Hepatocyte (in vitro differentiated cells): ENCODE data around the gene FBN1. TPM values are rescaled to one million over a fixed set of nuclear protein-coding genes. Genes with fewer than 3 reads are reported as not detected.

Experiments
- DNase-seq: peaks from one replicate; pipeline ENCODE4 v3.0.0-alpha.2; 2016; ENCODE audit warnings: low spot score
- H2AFZ ChIP-seq: fragments of 200-600 bp; sonication (generic); 2 replicates; pipeline ENCODE4 v1.6.0; 2016; ENCODE audit warnings: antibody characterized with exemption, mild to moderate bottlenecking
- H3K27ac ChIP-seq: fragments of 200-600 bp; sonication (generic); 2 replicates; pipeline ENCODE4 v1.5.1; 2016; ENCODE audit warnings: mild to moderate bottlenecking
- H3K27me3 ChIP-seq: fragments of 200-600 bp; sonication (generic); 2 replicates; pipeline ENCODE4 v1.6.1; 2016
- H3K36me3 ChIP-seq: fragments of 200-600 bp; sonication (generic); replicated peaks from 2 replicates; pipeline ENCODE4 v1.5.1; 2016; ENCODE audit warnings: low read depth; ENCODE audit not compliant: insufficient read depth
- H3K4me1 ChIP-seq: fragments of 200-600 bp; sonication (generic); 2 replicates; pipeline ENCODE4 v1.5.1; 2016; ENCODE audit warnings: mild to moderate bottlenecking, moderate library complexity; ENCODE audit not compliant: insufficient read depth
- H3K4me2 ChIP-seq: fragments of 200-600 bp; sonication (generic); 2 replicates; pipeline ENCODE4 v1.6.0; 2016
- H3K4me3 ChIP-seq: fragments of 200-600 bp; sonication (generic); 2 replicates; pipeline ENCODE4 v1.5.1; 2016; ENCODE audit warnings: mild to moderate bottlenecking
- H3K79me2 ChIP-seq: fragments of 200-600 bp; sonication (generic); 2 replicates; pipeline ENCODE4 v1.6.0; 2017; ENCODE audit warnings: mild to moderate bottlenecking
- H3K9me2 ChIP-seq: fragments of 200-600 bp; sonication (generic); replicated peaks from 2 replicates; pipeline ENCODE4 v1.6.0; 2017; ENCODE audit warnings: mild to moderate bottlenecking; ENCODE audit not compliant: insufficient read depth
- H3K9me3 ChIP-seq: fragments of 200-600 bp; sonication (generic); 2 replicates; pipeline ENCODE4 v1.5.1; 2016; ENCODE audit warnings: low read depth, mild to moderate bottlenecking
- H4K20me1 ChIP-seq: fragments of 200-600 bp; sonication (generic); 2 replicates; pipeline ENCODE4 v1.6.0; 2016; ENCODE audit warnings: mild to moderate bottlenecking; ENCODE audit not compliant: insufficient read depth, poor library complexity, severe bottlenecking
- EZH2 ChIP-seq: fragments of 200-600 bp; sonication (generic); IDR thresholded peaks from 2 replicates; pipeline ENCODE4 v1.6.1; 2016; ENCODE audit warnings: antibody characterized with exemption, mild to moderate bottlenecking, borderline replicate concordance
- EZH2phosphoT487 ChIP-seq: fragments of 200-600 bp; sonication (generic); IDR thresholded peaks from one replicate; pipeline ENCODE4 v1.6.1; 2018; ENCODE audit warnings: antibody characterized with exemption, mild to moderate bottlenecking, low read depth, moderate library complexity; ENCODE audit not compliant: unreplicated experiment, severe bottlenecking
- WGBS: methylation state at CpG from one replicate; pipeline ENCODE4 v1.1.6; 2016; ENCODE audit warnings: low lambda C conversion rate; ENCODE audit errors: missing lambda C conversion rate; 5-methylcytosine and 5-hydroxymethylcytosine counted together
- polyA plus RNA-seq: library from polyadenylated mRNA; unstranded; fragments of >200 nt; fragmentation: Nextera tagmentation; extraction: Ambion mirVana; gene quantifications from 2 replicates; pipeline ENCODE4 v1.2.1, GENCODE V29; 2016
- total RNA-seq: library from RNA; depleted of rRNA; stranded (reverse); fragments of >200 nt; gene quantifications from 2 replicates; pipeline ENCODE4 v1.2.3, GENCODE V29; 2014
- TF ChIP-seq, protein P1 (sequence below): fragments of 200-600 bp; sonication (generic); IDR thresholded peaks from 2 replicates; pipeline ENCODE4 v1.5.1; 2016; ENCODE audit warnings: antibody characterized with exemption, mild to moderate bottlenecking; ENCODE audit not compliant: poor library complexity

The FBN1 gene
- total and polyA plus RNA-seq, 2 experiments from 2014 or later = 76.6 to 199 TPM

DNA sequence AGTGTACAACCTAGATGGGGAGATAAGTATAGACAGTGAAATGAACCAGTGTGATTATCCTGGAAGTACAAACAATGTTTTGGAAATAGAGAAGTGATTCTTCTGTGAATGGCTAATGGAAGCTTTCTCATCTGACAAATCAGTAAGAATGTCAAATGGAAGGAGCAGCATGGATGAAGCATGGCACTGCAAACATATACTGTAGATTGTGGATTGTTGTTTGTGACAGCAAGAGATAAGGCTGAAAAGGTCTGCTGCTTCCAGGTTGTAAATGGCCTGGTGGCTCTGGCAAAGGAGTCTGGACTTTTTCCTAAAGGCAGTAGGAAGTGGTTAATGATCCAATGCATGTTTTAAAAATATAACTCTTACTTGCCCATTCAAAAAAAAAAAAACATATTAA lies 71.3 kb downstream of the FBN1 start:
- H3K9me3 ChIP-seq = no peaks in the 10 kb centered on the region
- no peak overlapping the region for H3K4me3 ChIP-seq
- no peaks in the 10 kb centered on the region for H3K9me2 ChIP-seq
- DNase-seq = no peak
- TF ChIP-seq, protein P1, sequence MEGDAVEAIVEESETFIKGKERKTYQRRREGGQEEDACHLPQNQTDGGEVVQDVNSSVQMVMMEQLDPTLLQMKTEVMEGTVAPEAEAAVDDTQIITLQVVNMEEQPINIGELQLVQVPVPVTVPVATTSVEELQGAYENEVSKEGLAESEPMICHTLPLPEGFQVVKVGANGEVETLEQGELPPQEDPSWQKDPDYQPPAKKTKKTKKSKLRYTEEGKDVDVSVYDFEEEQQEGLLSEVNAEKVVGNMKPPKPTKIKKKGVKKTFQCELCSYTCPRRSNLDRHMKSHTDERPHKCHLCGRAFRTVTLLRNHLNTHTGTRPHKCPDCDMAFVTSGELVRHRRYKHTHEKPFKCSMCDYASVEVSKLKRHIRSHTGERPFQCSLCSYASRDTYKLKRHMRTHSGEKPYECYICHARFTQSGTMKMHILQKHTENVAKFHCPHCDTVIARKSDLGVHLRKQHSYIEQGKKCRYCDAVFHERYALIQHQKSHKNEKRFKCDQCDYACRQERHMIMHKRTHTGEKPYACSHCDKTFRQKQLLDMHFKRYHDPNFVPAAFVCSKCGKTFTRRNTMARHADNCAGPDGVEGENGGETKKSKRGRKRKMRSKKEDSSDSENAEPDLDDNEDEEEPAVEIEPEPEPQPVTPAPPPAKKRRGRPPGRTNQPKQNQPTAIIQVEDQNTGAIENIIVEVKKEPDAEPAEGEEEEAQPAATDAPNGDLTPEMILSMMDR = no peak
- TF ChIP-seq EZH2 = no peak
- TF ChIP-seq EZH2phosphoT487 = no peak
- peaks cover 5% of the 10 kb centered on the region for H3K79me2 ChIP-seq
- no peak overlapping the region for H3K27ac ChIP-seq
- no peaks in the 10 kb centered on the region for H4K20me1 ChIP-seq
- H3K27me3 ChIP-seq = no peaks in the 10 kb centered on the region
- H3K36me3 ChIP-seq = no peaks in the 10 kb centered on the region
- no peak overlapping the region for H2AFZ ChIP-seq
- H3K4me2 ChIP-seq = no peak overlapping the region
- H3K4me1 ChIP-seq = no peaks in the 10 kb centered on the region

DNA sequence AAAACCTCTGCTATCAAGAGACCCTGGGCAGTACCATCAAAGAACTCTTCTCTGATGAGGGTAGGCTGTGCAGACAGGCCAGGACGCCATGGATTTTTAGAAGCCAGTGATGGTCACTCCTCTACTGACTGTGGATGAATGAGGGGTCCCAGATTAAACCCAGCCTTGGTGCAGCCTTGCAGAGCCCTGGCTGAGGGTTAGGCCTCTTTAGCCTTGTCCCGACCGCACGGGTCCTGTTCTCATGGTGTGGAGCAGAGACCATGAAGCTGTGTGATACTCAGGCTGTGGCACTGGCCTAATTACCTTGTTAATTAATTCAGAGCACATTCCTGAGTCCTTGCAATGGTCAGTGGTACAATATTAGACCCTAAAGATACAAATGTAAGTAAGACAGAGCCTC lies 71.7 kb downstream of the FBN1 start:
- H3K36me3 ChIP-seq = no peaks in the 10 kb centered on the region
- no peaks in the 10 kb centered on the region for H3K27me3 ChIP-seq
- WGBS = 83% methylated on average over 4 of the region's 4 CpGs
- no peak for TF ChIP-seq EZH2phosphoT487
- TF ChIP-seq, protein P1 = no peak
- TF ChIP-seq EZH2 = no peak
- no peak overlapping the region for H3K27ac ChIP-seq
- H3K4me1 ChIP-seq = no peaks in the 10 kb centered on the region
- no peaks in the 10 kb centered on the region for H3K9me2 ChIP-seq
- H3K9me3 ChIP-seq = no peaks in the 10 kb centered on the region
- H3K4me2 ChIP-seq = no peak overlapping the region
- H4K20me1 ChIP-seq = no peaks in the 10 kb centered on the region
- no peak overlapping the region for H2AFZ ChIP-seq
- no peak for DNase-seq
- H3K4me3 ChIP-seq = no peak overlapping the region
- H3K79me2 ChIP-seq = peaks cover 5% of the 10 kb centered on the region

DNA sequence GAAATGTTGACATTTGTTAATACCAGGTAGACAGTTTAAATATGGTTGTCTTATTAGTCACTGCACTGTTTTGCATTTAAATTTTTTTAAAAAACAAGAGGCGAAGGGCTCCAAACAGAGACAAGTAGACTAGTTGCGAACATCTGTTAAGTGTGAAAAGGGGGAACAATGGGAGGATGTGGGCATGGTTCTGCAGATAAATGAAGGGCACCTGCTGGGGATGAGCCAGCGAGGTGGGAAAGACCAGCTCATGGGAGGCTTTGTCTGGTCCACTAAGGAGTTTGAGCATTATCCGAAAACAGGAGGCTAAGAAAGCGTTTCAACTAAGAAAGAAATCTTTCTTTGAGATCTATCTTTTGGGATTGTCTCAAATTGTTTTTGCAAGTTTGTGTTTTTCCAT lies 72.7 kb downstream of the FBN1 start:
- H3K9me3 ChIP-seq = no peaks in the 10 kb centered on the region
- H3K36me3 ChIP-seq = no peaks in the 10 kb centered on the region
- peaks cover under 1% of the 10 kb centered on the region for H3K79me2 ChIP-seq
- no peaks in the 10 kb centered on the region for H4K20me1 ChIP-seq
- H3K4me1 ChIP-seq = no peaks in the 10 kb centered on the region
- DNase-seq = no peak
- H3K27ac ChIP-seq = no peak overlapping the region
- no peak for TF ChIP-seq EZH2phosphoT487
- TF ChIP-seq, protein P1 = no peak
- no peak for TF ChIP-seq EZH2
- 93% methylated on average over 5 of the region's 5 CpGs for WGBS
- no peaks in the 10 kb centered on the region for H3K27me3 ChIP-seq
- no peak overlapping the region for H2AFZ ChIP-seq
- no peak overlapping the region for H3K4me2 ChIP-seq
- H3K4me3 ChIP-seq = no peak overlapping the region
- H3K9me2 ChIP-seq = no peaks in the 10 kb centered on the region

DNA sequence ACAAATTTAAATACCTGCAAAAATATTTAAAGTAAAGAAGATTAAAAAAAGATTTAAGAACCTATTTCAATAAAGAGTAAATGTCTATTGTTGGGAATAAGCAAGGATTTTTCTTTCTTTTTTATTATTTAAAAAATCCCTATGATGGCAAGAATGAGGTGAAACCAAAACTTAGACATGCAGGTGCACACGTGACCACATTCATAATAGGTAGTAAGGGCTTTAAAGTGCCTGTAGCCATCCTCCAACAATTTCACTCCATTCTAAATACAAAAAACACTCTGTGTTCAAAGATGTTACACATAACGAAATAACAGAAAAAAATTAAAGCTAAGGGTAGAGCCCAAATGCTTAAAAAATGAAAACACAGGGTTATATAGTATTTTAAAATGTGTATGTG lies 74.0 kb downstream of the FBN1 start:
- H2AFZ ChIP-seq = no peak overlapping the region
- no peak overlapping the region for H3K4me2 ChIP-seq
- no peak overlapping the region for H3K4me3 ChIP-seq
- H3K4me1 ChIP-seq = peaks cover 5% of the 10 kb centered on the region
- no peaks in the 10 kb centered on the region for H3K9me2 ChIP-seq
- H4K20me1 ChIP-seq = no peaks in the 10 kb centered on the region
- TF ChIP-seq EZH2 = no peak
- TF ChIP-seq, protein P1 = no peak
- no peak for TF ChIP-seq EZH2phosphoT487
- H3K36me3 ChIP-seq = no peaks in the 10 kb centered on the region
- DNase-seq = no peak
- H3K79me2 ChIP-seq = no peaks in the 10 kb centered on the region
- H3K9me3 ChIP-seq = no peaks in the 10 kb centered on the region
- no peaks in the 10 kb centered on the region for H3K27me3 ChIP-seq
- WGBS = 94% methylated on average over 2 of the region's 2 CpGs
- H3K27ac ChIP-seq = no peak overlapping the region
